Neural cell (in vitro differentiated cells): Measurements from ENCODE around the gene C10orf143. TPM values are rescaled to one million over a fixed set of nuclear protein-coding genes. Genes with fewer than 3 reads are reported as not detected.

ENCODE experiments used
- H2AFZ ChIP-seq: fragments of 200-600, 300-800 bp; sonication (generic), shearing (Covaris generic); 2 replicates; pipeline ENCODE4 v1.6.0; 2014; ENCODE audit warnings: low read depth, mild to moderate bottlenecking, antibody characterized with exemption, low read length, moderate library complexity
- H3F3A ChIP-seq: fragments of 200-600 bp; shearing (Covaris generic); 2 replicates; pipeline ENCODE4 v1.6.1; 2016; ENCODE audit warnings: mild to moderate bottlenecking, moderate library complexity, mixed read lengths, antibody characterized with exemption, low read length; ENCODE audit not compliant: insufficient read depth, poor library complexity, severe bottlenecking
- H3K27ac ChIP-seq: fragments of 200-600, 300-800 bp; sonication (generic), shearing (Covaris generic); 2 replicates; pipeline ENCODE4 v1.5.1; 2014; ENCODE audit warnings: mild to moderate bottlenecking, low read length, moderate library complexity
- H3K27me3 ChIP-seq: fragments of 300-800, 200-600 bp; sonication (generic), shearing (Covaris generic); 2 replicates; pipeline ENCODE4 v1.6.0; 2014; ENCODE audit warnings: mild to moderate bottlenecking, low read depth, low read length, moderate library complexity; ENCODE audit not compliant: insufficient read depth
- H3K36me3 ChIP-seq: fragments of 300-800, 200-600 bp; sonication (generic), shearing (Covaris generic); 2 replicates; pipeline ENCODE4 v1.5.1; 2014; ENCODE audit warnings: mild to moderate bottlenecking, antibody characterized with exemption, low read length, moderate library complexity; ENCODE audit not compliant: insufficient read depth
- H3K4me2 ChIP-seq: fragments of 300-800, 200-600 bp; sonication (generic), shearing (Covaris generic); 2 replicates; pipeline ENCODE4 v1.6.0; 2014; ENCODE audit warnings: mild to moderate bottlenecking, low read length
- H3K4me3 ChIP-seq: fragments of 300-800, 200-600 bp; sonication (generic), shearing (Covaris generic); 2 replicates; pipeline ENCODE4 v1.5.1; 2014; ENCODE audit warnings: mild to moderate bottlenecking, low read length, moderate library complexity
- H3K79me2 ChIP-seq: fragments of 200-600 bp; shearing (Covaris generic); replicated peaks from 2 replicates; pipeline ENCODE4 v1.6.0; 2014; ENCODE audit warnings: mild to moderate bottlenecking, low read length, moderate library complexity; ENCODE audit not compliant: insufficient read depth
- H3K9ac ChIP-seq: fragments of 300-800, 200-600 bp; sonication (generic), shearing (Covaris generic); 2 replicates; pipeline ENCODE4 v1.6.1; 2016; ENCODE audit warnings: mild to moderate bottlenecking, low read length, mixed read lengths
- H3K9me2 ChIP-seq: fragments of 200-600 bp; shearing (Covaris generic); 2 replicates; pipeline ENCODE4 v1.6.1; 2016; ENCODE audit warnings: mild to moderate bottlenecking, low read length, mixed read lengths; ENCODE audit not compliant: insufficient read depth
- H3K9me3 ChIP-seq: fragments of 200-600, 300-800 bp; sonication (generic), shearing (Covaris generic); 2 replicates; pipeline ENCODE4 v1.6.1; 2016; ENCODE audit warnings: mild to moderate bottlenecking, mixed run types, low read length, moderate library complexity, mixed read lengths
- H4K20me1 ChIP-seq: fragments of 200-600 bp; shearing (Covaris generic); 2 replicates; pipeline ENCODE4 v1.6.1; 2016; ENCODE audit warnings: mild to moderate bottlenecking, mixed run types; ENCODE audit not compliant: insufficient read depth
- EP300 ChIP-seq: fragments of 450-650 bp; conservative IDR thresholded peaks from 2 replicates; pipeline ENCODE4 v1.6.1; 2014; ENCODE audit warnings: antibody characterized with exemption, mild to moderate bottlenecking, moderate library complexity; ENCODE audit not compliant: poor library complexity, severe bottlenecking
- EZH2 ChIP-seq: fragments of 200-600, 300-800 bp; shearing (Covaris generic), sonication (generic); IDR thresholded peaks from 2 replicates; pipeline ENCODE4 v1.6.1; 2014; ENCODE audit warnings: antibody characterized with exemption, low read length, borderline replicate concordance, mild to moderate bottlenecking; ENCODE audit not compliant: insufficient read depth, poor library complexity, severe bottlenecking
- MXI1 ChIP-seq: fragments of 450-650 bp; conservative IDR thresholded peaks from 2 replicates; pipeline ENCODE4 v1.6.1; 2014; ENCODE audit warnings: antibody characterized with exemption, mild to moderate bottlenecking; ENCODE audit not compliant: poor library complexity, severe bottlenecking
- POLR2AphosphoS5 ChIP-seq: IDR thresholded peaks from 2 replicates; pipeline ENCODE4 v1.6.1; 2012
- RAD21 ChIP-seq: fragments of 450-650 bp; conservative IDR thresholded peaks from 2 replicates; pipeline ENCODE4 v1.6.1; 2014; ENCODE audit warnings: antibody characterized with exemption, mild to moderate bottlenecking, moderate library complexity
- SMC3 ChIP-seq: fragments of 450-650 bp; conservative IDR thresholded peaks from 2 replicates; pipeline ENCODE4 v1.6.1; 2014; ENCODE audit warnings: antibody characterized with exemption, mild to moderate bottlenecking, moderate library complexity; ENCODE audit not compliant: poor library complexity
- TAF1 ChIP-seq: IDR thresholded peaks from 2 replicates; pipeline ENCODE4 v1.6.1; 2012; ENCODE audit warnings: low read depth
- polyA plus RNA-seq: library from polyadenylated mRNA; depleted of rRNA; stranded (reverse); fragments of >200 nt; gene quantifications from 2 replicates; pipeline ENCODE4 v1.2.3, GENCODE V29; 2014
- TF ChIP-seq, protein P1 (sequence below): fragments of 450-650 bp; IDR thresholded peaks from 2 replicates; pipeline ENCODE4 v1.5.1; 2014; ENCODE audit warnings: antibody characterized with exemption, mild to moderate bottlenecking, moderate library complexity; ENCODE audit not compliant: poor library complexity, severe bottlenecking
- TF ChIP-seq, protein P2 (sequence below): IDR thresholded peaks from 2 replicates; pipeline ENCODE4 v1.6.1; 2012; ENCODE audit warnings: borderline replicate concordance

C10orf143 gene
- polyA plus RNA-seq, 1 donor from 2014 or later: 1.4 TPM

DNA sequence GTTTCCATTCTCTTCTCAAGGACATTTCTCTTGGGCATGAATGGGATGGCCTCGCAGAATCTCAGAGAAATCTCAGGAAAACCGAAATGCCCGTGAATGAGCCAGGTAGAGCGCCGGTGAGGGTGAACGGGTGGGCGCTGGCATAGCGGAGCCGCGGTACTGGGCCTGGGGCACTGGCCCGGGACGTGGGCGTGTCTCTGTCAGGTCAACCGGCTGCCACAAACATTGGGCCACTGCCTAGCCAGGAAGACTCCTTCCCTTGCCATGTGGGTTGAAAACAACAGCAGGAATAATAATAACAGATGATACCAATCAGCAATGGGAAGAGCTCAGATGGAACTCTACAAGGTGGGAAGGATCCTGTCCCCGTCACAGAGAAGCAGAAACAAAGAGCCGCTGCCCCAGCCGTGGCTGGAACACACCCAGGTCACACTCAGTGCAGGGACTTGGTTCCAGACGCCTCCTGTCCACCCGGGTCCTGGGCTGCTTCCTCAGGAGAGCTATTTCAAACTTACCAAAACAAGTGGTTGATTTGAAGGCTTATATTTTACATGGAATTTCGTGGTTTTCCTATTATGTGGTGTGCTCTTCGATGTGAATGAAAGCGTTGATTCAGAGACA, 95.4 kb downstream of the C10orf143 start:
- H3K36me3 ChIP-seq: no peaks in the 10 kb centered on the region
- no peaks in the 10 kb centered on the region for H3K9me2 ChIP-seq
- H3K4me3 ChIP-seq: no peak overlapping the region
- H3K4me2 ChIP-seq: no peak overlapping the region
- H3K9ac ChIP-seq: no peak overlapping the region
- H3K27ac ChIP-seq: no peak overlapping the region
- no peak overlapping the region for H2AFZ ChIP-seq
- H3K9me3 ChIP-seq: no peaks in the 10 kb centered on the region
- H4K20me1 ChIP-seq: no peaks in the 10 kb centered on the region
- no peaks in the 10 kb centered on the region for H3K27me3 ChIP-seq
- no peaks in the 10 kb centered on the region for H3F3A ChIP-seq
- TF ChIP-seq POLR2AphosphoS5: no peak
- no peak for TF ChIP-seq RAD21
- TF ChIP-seq, protein P1, sequence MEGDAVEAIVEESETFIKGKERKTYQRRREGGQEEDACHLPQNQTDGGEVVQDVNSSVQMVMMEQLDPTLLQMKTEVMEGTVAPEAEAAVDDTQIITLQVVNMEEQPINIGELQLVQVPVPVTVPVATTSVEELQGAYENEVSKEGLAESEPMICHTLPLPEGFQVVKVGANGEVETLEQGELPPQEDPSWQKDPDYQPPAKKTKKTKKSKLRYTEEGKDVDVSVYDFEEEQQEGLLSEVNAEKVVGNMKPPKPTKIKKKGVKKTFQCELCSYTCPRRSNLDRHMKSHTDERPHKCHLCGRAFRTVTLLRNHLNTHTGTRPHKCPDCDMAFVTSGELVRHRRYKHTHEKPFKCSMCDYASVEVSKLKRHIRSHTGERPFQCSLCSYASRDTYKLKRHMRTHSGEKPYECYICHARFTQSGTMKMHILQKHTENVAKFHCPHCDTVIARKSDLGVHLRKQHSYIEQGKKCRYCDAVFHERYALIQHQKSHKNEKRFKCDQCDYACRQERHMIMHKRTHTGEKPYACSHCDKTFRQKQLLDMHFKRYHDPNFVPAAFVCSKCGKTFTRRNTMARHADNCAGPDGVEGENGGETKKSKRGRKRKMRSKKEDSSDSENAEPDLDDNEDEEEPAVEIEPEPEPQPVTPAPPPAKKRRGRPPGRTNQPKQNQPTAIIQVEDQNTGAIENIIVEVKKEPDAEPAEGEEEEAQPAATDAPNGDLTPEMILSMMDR: no peak
- TF ChIP-seq EP300: no peak
- TF ChIP-seq EZH2: no peak
- TF ChIP-seq TAF1: no peak
- no peak for TF ChIP-seq SMC3
- TF ChIP-seq MXI1: no peak
- TF ChIP-seq, protein P2, sequence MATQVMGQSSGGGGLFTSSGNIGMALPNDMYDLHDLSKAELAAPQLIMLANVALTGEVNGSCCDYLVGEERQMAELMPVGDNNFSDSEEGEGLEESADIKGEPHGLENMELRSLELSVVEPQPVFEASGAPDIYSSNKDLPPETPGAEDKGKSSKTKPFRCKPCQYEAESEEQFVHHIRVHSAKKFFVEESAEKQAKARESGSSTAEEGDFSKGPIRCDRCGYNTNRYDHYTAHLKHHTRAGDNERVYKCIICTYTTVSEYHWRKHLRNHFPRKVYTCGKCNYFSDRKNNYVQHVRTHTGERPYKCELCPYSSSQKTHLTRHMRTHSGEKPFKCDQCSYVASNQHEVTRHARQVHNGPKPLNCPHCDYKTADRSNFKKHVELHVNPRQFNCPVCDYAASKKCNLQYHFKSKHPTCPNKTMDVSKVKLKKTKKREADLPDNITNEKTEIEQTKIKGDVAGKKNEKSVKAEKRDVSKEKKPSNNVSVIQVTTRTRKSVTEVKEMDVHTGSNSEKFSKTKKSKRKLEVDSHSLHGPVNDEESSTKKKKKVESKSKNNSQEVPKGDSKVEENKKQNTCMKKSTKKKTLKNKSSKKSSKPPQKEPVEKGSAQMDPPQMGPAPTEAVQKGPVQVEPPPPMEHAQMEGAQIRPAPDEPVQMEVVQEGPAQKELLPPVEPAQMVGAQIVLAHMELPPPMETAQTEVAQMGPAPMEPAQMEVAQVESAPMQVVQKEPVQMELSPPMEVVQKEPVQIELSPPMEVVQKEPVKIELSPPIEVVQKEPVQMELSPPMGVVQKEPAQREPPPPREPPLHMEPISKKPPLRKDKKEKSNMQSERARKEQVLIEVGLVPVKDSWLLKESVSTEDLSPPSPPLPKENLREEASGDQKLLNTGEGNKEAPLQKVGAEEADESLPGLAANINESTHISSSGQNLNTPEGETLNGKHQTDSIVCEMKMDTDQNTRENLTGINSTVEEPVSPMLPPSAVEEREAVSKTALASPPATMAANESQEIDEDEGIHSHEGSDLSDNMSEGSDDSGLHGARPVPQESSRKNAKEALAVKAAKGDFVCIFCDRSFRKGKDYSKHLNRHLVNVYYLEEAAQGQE: no peak
- H3K79me2 ChIP-seq: no peaks in the 10 kb centered on the region

DNA sequence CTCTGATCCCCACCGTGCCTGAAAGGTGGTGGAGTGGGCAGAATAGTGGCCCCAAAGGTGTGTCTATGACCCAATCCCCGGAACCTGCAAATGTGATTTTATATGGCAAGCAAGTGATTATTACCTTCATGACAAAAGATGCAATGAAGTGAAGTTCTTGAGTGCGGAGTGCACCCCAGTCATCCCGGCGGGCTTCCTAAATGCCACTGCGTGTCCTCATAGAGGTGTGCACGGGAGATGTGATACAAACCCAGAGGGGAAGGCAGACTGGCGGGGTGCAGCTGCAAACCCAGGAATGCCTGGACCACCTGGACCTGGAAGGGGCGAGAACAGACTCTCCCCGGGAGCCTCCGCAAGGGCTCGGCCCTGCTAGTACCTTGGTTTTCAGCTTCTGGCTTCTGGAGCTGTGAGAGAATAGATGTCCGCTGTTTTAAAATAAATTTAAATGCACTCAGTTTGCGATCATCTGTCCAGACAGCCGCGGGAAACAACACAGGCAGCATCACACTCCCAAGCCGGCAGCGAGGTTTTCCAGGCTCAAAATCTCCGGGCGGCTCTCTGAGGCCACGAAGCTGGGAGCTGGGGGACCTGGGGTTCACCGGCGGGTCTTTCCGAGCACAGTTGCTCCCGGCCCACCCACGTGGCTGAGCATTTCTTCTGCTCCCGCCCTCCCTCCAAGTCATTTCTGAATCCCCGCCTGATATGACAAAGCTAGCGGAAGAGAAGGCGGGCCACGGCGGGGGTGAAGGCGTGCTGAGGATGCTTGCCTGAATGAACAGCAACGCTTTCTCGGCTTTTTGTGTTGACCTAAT, 96.2 kb downstream of the C10orf143 start:
- Histone ChIP-seq H3K79me2 (no peaks in the 10 kb centered on the region), H3K27ac (no peak overlapping the region), H3K9me3 (no peaks in the 10 kb centered on the region), H3K9ac (no peak overlapping the region), H4K20me1 (no peaks in the 10 kb centered on the region), H2AFZ (no peak overlapping the region), H3K27me3 (no peaks in the 10 kb centered on the region), H3K9me2 (no peaks in the 10 kb centered on the region), H3K4me3 (no peak overlapping the region), H3F3A (no peaks in the 10 kb centered on the region), H3K36me3 (no peaks in the 10 kb centered on the region), H3K4me2 (no peak overlapping the region)
- TF ChIP-seq MXI1: no peak
- TF ChIP-seq, protein P2: no peak
- no peak for TF ChIP-seq TAF1
- TF ChIP-seq SMC3: no peak
- TF ChIP-seq EP300: no peak
- TF ChIP-seq EZH2: no peak
- no peak for TF ChIP-seq RAD21
- TF ChIP-seq POLR2AphosphoS5: no peak
- TF ChIP-seq, protein P1: no peak
